Vagina (tissue), 2 donors: ENCODE data around the gene GALNT4. TPM values are rescaled to one million over a fixed set of nuclear protein-coding genes. Genes with fewer than 3 reads are reported as not detected.

ENCODE experiments used
- DNase-seq, 2 donors: peaks; one replicate each; pipeline ENCODE4 v3.0.0-alpha.2; 2017; ENCODE audit errors: extremely low spot score in 2 of 2
- H3K27ac ChIP-seq: fragments of 200-600 bp; sonication (generic); one replicate; pipeline ENCODE4 v1.5.1; 2019
- H3K27me3 ChIP-seq: fragments of 200-600 bp; sonication (generic); one replicate; pipeline ENCODE4 v1.5.1; 2019
- H3K36me3 ChIP-seq, 2 donors: fragments of 200-600 bp; sonication (generic); one replicate each; pipeline ENCODE4 v1.5.1; 2017 to 2019
- H3K4me1 ChIP-seq: fragments of 200-600 bp; sonication (generic); one replicate; pipeline ENCODE4 v1.5.1; 2019
- H3K4me3 ChIP-seq, 2 donors: fragments of 200-600 bp; sonication (generic); 1 replicate in 1 of 2; 2 replicates in 1 of 2; pipeline ENCODE4 v1.5.1; 2016 to 2019
- H3K9me3 ChIP-seq: fragments of 200-600 bp; sonication (generic); one replicate; pipeline ENCODE4 v1.5.1; 2019
- CTCF ChIP-seq, 3 experiments: fragments of 450-650 bp in 2 of 3; fragments of 200-600 bp in 1 of 3; sonication (generic) in 1 of 3; IDR thresholded peaks; one replicate each; pipeline ENCODE4 v1.5.1; 2017 to 2019; ENCODE audit warnings: antibody characterized with exemption in 3 of 3, mild to moderate bottlenecking in 2 of 3, moderate library complexity in 2 of 3
- POLR2A ChIP-seq, 2 donors: fragments of 450-650 bp; IDR thresholded peaks; one replicate each; pipeline ENCODE4 v1.6.1; 2017; ENCODE audit warnings: antibody characterized with exemption in 2 of 2, mild to moderate bottlenecking in 2 of 2, moderate library complexity in 2 of 2
- POLR2AphosphoS5 ChIP-seq, 2 donors: sonication (generic); formaldehyde crosslinking; IDR thresholded peaks; one replicate each; pipeline ENCODE4 v1.9.0; 2017; ENCODE audit warnings: antibody characterized with exemption in 2 of 2, mild to moderate bottlenecking in 2 of 2, low read depth in 1 of 2; ENCODE audit not compliant: insufficient read depth in 1 of 2
- intact Hi-C: fragments of 100-400 bp; cut with DNase I; formaldehyde crosslinking; loops from one replicate; pipeline ENCODE4 v1.15.1; 2023
- total RNA-seq: library from RNA; depleted of rRNA; stranded (reverse); fragments of >200 nt; gene quantifications from one replicate; pipeline ENCODE4 v1.2.3, GENCODE V29; 2016

Gene GALNT4
- total RNA-seq, 1 donor from 2014 or later, result 0.49 TPM

- Histone ChIP-seq H3K4me3 (no peak overlapping the region), H3K27me3 (no peaks in the 10 kb centered on the region), H3K36me3 (no peaks in the 10 kb centered on the region), H3K4me1 (no peaks in the 10 kb centered on the region), H3K27ac (no peak overlapping the region), H3K9me3 (no peaks in the 10 kb centered on the region)
- TF ChIP-seq POLR2A (IDR thresholded peaks at IDR 0.05) (no peak), POLR2AphosphoS5 (IDR thresholded peaks at IDR 0.05; ENCODE audit: insufficient read depth in 1 of 2, low read depth in 1 of 2) (no peak), CTCF (IDR thresholded peaks at IDR 0.05) (no peak)
- no peak for DNase-seq
- intact Hi-C loops, result loop anchor here (10.0 kb wide), 1 partner anchor 45 kb away; the partner anchor contains the start of genes GALNT4 and POC1B
These were observed 44.6 kb downstream of the GALNT4 start for GRCh38 chr12:89479982-89480381.

- no peak overlapping the region for H3K27ac ChIP-seq
- no peaks in the 10 kb centered on the region for H3K27me3 ChIP-seq
- no peaks in the 10 kb centered on the region for H3K4me1 ChIP-seq
- TF ChIP-seq POLR2A (IDR thresholded peaks at IDR 0.05) (no peak), CTCF (IDR thresholded peaks at IDR 0.05) (no peak), POLR2AphosphoS5 (IDR thresholded peaks at IDR 0.05; ENCODE audit: insufficient read depth in 1 of 2, low read depth in 1 of 2) (no peak)
- no peaks in the 10 kb centered on the region for H3K9me3 ChIP-seq
- intact Hi-C loops, result loop anchor here (10.0 kb wide), 1 partner anchor 47 kb away; the partner anchor contains the start of genes GALNT4 and POC1B
- no peak for DNase-seq
- H3K36me3 ChIP-seq, result no peaks in the 10 kb centered on the region
- H3K4me3 ChIP-seq, result no peak overlapping the region
These were observed 46.8 kb downstream of the GALNT4 start for GRCh38 chr12:89477633-89478279.

GRCh38 chr12:89476904-89477595 lies 47.5 kb downstream of the GALNT4 start:
- intact Hi-C loops, result loop anchor here (10.0 kb wide), 1 partner anchor 48 kb away; the partner anchor contains the start of genes GALNT4 and POC1B
- no peaks in the 10 kb centered on the region for H3K36me3 ChIP-seq
- H3K9me3 ChIP-seq, result no peaks in the 10 kb centered on the region
- H3K4me1 ChIP-seq, result no peaks in the 10 kb centered on the region
- H3K4me3 ChIP-seq, result no peak overlapping the region
- TF ChIP-seq POLR2AphosphoS5 (IDR thresholded peaks at IDR 0.05; ENCODE audit: insufficient read depth in 1 of 2, low read depth in 1 of 2) (no peak), POLR2A (IDR thresholded peaks at IDR 0.05) (no peak), CTCF (IDR thresholded peaks at IDR 0.05) (no peak)
- DNase-seq, result no peak
- H3K27ac ChIP-seq, result no peak overlapping the region
- no peaks in the 10 kb centered on the region for H3K27me3 ChIP-seq

- Histone ChIP-seq H3K36me3 (no peaks in the 10 kb centered on the region), H3K9me3 (no peaks in the 10 kb centered on the region), H3K27ac (no peak overlapping the region), H3K4me3 (no peak overlapping the region), H3K4me1 (no peaks in the 10 kb centered on the region), H3K27me3 (no peaks in the 10 kb centered on the region)
- TF ChIP-seq POLR2AphosphoS5 (IDR thresholded peaks at IDR 0.05; ENCODE audit: insufficient read depth in 1 of 2, low read depth in 1 of 2), result no peak
- TF ChIP-seq CTCF (IDR thresholded peaks at IDR 0.05), result no peak
- no peak for TF ChIP-seq POLR2A (IDR thresholded peaks at IDR 0.05)
- intact Hi-C loops, result loop anchor here (10.0 kb wide), 1 partner anchor 49 kb away; the partner anchor contains the start of genes GALNT4 and POC1B
- no peak for DNase-seq
These were observed 48.4 kb downstream of the GALNT4 start for GRCh38 chr12:89476232-89476631.
